Activated CD4-positive, CD25-positive, alpha-beta regulatory T cell (primary cell): ENCODE results near the gene FAF2.
"Not testable (repeated sequence)": the region's sequence is repeated elsewhere in the genome, so short reads cannot be mapped to it uniquely, and the experiment has no call there.

Source experiments
- DNase-seq, 4 experiments: peaks; one replicate each; lab custom pipeline; 2025; lab: John Stamatoyannopoulos, UW

The FAF2 gene

DNA sequence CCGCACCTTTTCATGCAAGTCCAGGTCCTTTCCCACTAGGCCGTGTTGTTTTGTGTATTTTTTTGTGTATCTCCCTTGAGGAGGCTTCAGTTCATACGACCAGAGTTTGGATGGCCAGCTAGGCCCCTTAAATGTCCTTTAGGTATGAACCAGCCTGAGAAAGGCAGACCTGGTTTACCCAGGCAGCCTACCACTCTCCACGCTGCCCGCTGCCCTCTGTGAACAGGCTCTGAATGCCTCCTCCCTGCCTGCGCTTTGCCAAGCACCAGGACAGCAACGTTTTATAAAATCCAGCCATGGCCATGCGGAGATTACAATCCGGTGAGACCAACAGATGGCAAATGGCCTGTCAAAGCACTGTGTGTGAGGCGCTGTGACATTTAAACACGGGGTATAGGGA, 31.2 kb upstream of the FAF2 start:
- no peak for DNase-seq

DNA sequence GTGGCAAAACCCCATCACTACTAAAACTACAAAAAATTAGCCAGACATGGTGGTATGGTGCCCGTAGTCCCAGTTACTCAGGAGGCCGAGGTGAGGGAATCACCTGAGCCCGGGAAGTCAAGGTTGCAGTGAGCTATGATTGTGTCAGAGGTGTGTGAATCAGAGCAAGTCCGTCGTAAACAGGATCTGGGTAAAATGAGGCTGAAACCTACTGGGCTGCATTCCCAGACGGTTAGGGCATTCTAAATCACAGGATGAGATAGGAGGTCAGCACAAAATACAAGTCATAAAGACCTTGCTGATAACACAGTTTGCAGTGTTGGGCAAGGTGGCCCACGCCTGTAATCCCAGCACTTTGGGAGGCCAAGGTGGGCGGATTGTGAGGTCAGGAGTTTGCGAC, 29.9 kb upstream of the FAF2 start:
- no peak for DNase-seq

DNA sequence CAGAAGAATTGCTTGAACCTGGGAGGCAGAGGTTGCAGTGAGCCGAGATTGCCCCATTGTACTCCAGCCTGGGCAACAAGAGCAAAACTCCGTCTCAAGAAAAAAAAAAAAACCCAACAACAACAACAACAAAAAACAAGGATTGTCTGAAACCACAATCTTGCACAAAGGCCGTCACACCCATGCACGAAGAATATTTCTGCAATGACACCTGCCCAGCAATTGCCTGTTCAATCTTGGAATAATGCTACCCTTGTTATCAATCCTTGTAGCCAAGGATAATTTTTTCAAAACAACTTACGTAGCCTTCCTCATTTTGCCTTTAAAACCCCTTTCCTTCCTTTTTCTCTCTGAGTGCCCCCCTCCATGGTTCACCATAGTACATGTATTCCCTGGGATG, 28.1 kb upstream of the FAF2 start:
- DNase-seq = no peak

DNA sequence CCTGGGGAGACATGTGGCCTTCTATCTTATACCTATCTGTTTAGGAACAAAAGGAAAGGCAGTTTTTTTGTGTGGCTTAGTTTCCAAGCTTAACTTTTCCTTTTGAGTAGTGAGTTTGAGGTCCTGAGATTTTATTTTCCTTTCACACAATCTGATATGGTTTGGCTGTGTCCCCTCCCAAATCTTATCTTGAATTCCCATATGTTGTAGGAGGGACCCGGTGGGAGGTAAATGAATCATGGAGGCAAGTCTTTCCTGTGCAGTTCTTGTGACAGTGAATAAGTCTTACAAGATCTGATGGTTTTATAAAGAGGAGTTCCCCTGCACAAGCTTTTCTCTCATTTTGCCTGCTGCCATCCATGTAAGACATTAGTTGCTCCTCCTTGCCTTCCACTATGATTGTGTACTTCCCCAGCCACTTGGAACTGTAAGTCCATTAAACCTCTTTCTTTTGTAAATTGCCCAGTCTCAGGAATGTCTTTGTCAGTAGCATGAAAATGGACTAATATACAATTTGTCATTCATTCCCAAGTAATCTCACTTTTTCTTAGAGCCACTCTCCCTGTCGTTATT, 27.1 kb upstream of the FAF2 start:
- no peak for DNase-seq

DNA sequence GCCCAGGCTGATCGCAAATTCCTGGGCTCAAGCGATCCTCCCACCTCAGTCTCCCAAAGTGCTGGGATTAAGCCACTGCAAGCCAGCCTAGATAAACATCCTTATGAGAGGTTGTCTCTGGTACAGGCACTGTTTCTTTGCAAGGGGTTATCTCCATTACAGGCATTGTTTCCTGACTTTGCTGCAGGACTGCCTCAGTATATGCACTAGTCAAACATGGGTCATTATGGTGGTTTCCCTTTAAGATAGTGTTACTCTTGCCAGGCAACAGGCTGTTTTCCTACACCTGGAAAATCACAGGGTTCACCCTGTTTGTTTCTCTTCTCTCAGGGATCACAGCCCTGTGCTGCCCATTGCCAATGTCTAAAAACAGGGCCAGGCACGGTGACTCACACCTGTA, 24.0 kb upstream of the FAF2 start:
- DNase-seq = no peak

DNA sequence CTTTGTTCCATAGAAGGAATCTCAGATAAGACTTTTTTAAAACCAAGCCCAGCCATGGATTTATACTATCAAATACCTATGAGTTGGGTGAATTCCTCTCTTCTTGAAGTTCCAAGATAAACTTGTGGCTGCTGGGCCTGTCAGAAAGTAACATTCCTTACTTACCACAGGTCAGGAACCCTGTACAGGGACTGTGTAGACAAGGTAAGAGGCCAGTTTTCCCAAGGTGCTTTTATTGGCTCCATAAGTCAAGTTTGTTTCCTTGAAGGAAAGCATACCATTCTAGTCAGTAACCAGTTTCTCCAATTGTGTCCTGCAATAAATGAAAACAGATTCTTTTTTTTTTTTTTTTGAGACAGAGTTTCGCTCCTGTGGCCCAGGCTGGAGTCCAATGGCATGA, 23.0 kb upstream of the FAF2 start:
- DNase-seq = no peak

DNA sequence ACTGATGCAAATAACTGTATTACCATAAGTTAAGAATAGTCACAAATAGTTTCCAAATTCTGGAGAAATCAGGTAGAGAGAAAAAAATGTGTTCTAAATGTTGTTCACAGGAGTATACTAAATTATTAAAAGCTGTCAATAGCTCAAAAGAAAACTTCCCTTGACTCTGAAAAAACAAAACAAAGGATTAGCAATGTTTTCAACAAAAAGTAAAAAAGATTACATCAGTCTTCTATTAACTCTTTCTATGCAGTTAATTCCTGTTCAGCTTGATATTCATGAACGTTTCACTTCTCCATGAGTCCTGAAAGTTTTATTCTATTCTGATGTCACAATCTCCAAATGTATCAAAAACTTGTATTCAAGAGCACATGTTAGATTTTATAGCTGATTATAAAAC, 22.4 kb upstream of the FAF2 start:
- no peak for DNase-seq

DNA sequence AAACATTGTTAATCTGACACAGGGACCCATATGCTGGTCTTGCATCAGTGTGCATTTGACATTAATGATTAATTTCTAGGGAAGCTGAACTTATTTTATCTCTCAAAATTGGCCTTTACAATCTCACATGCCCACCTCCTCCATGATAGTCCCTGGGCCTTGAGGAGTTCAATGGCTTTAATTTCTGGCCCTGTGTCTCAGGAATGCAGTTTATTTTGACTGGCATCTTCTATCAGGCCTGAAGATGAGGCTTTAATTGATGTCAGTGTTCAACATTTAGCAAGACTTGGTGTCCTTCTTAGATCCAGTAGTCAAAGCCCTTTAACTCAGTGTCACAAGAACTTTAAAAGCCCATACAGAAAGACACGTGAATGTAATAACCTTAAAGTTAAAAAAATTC, 21.3 kb upstream of the FAF2 start:
- no peak for DNase-seq

DNA sequence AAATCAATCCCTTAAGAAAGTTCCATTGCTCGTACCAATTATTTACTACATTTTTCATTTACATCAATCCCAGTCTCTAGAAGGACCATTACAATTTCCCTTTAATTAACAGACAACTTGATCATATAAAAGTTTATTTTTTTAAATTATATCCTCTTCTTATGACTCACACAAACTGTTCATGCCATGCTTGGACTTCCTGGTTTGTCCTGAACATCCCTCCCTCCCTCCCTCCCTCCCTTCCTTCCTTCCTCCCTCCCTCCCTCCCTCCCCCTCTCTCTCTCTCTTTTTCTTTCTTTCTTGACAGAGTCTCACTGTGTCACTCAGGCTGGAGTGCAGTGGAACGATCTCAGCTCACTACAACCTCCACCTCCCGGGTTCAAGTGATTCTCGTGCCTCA, 20.2 kb upstream of the FAF2 start:
- no peak for DNase-seq

DNA sequence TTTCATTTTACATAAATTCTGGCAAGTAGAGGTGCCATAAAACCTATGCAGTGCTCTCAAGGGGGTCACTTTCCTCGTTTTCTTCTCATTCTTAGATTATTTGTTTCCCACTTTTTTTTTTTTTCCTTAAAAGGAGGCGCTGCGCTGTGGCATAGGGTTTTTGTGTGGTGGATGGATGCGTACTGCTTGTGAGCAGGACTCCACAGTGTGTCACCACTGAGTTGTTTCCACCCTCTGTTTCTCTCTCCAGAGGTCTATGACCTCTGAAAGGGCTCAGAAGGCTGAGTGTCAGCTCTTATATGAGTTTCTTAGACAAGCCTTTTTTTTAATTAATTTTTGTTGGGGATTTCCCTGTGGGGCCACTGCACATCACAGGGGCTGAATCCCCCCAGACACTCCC, 18.2 kb upstream of the FAF2 start:
- DNase-seq = no peak

DNA sequence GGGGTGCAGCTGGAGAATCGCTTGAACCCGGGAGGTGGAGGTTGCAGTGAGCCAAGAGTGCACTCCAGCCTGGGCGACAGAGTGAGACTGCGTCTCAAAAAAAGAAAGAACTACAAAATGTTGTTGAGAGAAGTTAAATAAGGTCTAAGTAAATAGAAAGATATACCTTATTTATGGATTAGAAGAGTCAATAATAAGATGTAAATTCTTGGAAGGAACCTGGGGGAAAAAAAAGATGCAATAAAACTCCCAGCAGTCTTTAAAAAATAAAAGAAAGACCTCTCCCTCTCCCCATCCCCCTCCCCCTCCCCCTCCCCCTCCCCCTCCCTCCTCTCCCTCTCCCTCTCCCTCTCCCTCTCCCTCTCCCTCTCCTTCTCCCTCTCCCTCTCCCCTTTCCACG, 15.5 kb upstream of the FAF2 start:
- no peak for DNase-seq

DNA sequence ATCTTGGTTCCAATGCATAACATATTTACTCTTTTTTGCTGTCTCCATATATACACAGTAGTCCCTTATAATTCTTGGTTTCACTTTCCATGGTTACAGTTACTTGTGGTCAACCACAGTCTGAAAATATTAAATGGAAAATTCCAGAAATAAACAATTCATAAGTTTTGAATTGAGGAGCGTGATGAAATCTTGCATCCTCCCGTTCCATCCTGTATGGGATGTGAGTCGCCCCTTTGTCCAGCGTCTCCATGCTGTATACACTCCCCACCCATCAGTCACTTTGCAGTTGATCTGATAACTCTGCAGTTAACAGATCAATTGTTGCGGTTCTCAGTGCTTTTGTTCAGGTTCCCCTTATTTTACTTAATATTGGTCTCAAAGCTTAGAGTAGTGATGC, 11.5 kb upstream of the FAF2 start:
- DNase-seq = no peak

DNA sequence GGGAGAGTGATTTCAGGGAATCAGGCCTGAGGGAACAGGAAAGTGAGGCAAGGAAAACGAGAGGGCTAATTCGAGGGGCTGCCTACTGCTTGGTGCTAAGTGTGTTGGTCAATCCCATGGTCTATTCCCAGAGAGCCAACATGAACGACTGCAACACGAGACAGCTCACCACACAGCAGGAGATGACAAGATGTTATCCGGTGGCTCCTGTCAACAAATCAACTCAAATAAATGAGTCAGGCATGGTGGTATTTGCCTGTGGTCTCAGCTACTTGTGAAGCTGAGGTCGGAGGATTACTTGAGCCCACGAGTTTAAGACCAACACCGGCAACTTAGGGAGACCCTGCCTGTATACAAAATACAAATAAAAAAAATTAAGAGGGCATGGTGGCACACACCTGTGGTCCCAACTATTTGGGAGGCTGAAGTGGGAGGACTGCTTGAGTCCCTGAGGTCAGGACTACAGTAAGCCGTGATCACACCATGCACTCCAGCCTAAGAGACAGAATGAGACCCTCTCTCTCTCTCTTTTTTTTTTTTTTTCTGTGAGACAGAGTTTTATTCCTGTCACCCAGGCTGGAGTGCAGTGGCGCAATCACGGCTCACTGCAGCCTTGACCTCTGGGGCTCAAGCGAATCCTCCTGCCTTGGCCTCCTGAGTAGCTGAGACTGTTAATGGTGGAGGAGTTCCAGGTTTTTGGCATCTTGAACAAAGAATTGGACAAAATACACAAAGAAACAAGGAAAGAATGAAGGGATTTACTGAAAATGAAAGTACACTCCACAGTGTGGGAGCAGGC, 9.0 kb upstream of the FAF2 start:
- DNase-seq = no peak

DNA sequence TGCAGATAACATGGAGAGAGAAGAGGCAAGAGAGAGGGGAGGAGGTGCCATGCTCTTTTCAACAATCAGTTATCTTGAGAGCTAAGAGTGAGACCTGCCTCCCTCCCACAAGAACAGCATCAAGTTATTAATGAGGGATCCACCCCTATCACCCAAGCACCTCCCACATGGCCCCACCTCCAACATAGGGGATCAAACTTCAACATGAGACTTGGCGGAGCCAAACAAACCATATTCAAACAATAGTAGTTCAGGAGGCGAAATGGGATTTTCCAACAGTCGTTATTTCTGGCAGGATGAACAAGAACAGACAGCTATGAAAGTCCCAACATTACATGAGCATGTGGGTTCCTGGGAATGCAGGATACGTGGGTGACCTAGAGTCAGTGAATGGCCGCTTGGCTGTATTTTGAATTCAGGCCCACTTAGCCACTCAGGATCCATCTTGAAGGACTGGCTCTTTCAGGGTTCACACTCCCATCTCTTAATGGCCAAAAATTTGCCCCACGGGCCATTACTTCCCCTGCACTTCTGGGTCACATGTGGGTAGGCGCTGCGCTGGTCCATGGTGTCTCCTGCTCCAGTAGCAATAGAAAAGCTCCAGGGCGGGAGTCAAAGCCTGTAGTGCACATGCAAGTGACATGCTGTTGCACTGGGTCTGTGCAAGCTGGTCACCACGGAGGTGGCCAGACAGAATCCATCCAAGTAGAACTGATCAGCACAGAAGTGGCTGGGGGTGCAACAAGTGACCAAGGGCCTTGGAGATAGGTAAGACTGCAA, 7.1 kb upstream of the FAF2 start:
- DNase-seq = no peak

DNA sequence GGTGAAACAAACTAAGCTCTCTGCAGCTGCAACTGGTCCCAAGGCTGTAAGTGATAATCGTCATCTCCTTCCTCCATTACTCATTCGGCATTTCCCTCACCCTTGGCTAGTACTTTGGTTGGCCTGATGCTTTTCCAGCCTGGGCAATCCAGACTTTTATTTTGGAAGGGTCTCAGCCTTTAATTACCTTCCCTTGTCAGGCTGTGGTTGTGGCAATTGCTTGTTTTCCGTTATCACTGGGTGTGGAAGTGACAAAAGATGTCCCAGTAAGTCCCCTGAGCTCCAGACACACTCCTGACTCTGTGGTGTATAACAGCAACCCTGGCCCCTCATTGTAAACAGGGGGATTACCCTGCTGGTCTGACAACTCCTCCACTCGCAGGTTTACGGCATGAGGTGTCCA, 6.3 kb upstream of the FAF2 start:
- no peak for DNase-seq

DNA sequence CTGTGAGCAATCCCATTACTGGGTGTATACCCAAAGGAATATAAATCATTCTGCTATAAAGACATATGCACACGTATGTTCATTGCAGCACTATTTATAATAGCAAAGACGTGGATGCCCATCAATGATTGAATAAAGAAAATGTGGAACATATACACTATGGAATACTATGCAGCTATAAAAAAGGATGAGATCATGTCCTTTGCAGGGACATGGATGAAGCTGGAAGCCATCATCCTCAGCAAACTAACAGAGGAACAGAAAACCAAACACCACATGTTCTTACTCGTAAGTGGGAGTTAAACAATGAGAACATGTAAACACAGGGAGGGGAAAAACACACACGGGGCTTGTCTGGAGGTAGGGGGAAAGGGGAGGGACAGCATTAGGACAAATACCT, 5.3 kb upstream of the FAF2 start:
- not testable (repeated sequence) for DNase-seq

DNA sequence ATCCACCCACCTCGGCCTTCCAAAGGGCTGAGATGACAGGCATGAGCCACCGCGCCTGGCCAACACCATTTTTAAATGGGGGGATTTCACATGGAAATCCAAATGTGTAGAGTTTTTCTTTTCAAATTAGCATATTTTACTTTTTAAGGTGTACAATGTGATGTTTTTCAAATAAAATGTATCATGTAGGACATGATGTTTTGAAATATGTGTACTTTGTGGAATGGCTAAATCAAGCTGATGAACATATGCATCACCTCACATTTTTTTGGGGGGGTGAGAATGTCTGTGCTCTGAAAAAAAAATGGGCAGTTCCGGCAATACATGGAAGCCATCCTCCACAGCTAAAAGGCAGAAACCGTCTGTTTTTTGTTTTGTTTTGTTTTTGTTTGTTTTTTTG, 3.4 kb upstream of the FAF2 start:
- DNase-seq = no peak

DNA sequence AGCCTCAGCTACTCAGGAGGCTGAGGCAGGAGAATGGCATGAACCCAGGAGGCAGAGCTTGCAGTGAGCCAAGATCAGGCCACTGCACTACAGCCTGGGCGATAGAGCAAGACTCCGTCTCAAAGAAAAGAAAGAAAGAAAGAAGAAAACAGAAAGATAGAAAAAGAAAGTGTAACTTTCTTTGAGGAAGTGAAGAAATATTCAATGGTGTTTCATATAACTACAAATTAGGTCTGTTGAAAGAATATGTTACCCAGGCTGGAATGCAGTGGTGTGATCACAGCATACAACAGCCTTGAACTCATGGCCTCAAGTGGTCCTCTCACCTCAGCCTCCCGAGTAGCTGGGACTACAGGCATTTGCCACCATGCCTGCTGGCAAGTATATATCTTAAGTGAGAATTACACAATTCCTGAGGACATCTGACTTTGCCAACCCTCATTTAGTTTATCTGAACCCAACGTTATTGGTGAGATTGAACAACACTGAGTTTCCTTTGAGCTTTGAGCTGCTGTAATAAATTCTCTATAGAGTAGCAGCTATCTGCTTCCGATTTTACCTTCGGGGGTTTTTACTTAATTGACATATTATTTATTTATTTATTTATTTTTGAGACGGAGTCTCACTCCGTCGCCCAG, 2.0 kb upstream of the FAF2 start:
- DNase-seq = no peak

DNA sequence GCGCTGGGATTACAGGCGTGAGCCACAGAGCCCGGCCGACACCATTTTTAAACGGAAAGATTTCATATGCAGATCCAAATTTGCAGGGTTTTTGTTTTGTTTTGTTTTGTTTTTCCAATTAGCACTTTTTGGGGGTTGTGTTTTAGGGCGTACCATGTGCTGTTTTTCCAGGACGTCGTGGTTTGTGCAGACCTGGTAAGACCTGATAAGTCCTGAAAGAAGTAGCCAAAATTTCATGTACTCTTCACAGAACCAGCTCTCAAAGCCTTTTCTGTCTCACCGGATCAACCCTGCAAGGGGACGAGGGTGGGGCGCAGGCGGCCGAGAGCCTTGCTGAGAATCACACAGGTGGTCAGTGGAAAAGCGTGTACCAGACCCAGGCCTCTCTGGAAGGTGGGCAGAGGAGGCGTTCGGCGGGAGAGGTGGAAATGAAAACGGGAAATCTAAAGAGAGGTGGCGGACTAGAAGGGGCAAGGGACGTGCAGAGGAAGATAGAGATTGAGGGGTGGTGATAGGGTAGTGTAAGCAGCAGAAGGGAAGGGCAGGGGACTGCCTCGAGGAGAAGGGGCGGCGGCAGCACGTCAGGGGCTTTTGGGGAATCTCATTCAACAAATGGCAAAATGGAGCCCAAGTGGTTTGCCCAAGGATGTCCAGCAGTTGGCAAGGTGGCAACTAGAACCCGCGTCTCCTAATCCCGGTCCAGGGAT, 1.1 kb upstream of the FAF2 start:
- DNase-seq = no peak

DNA sequence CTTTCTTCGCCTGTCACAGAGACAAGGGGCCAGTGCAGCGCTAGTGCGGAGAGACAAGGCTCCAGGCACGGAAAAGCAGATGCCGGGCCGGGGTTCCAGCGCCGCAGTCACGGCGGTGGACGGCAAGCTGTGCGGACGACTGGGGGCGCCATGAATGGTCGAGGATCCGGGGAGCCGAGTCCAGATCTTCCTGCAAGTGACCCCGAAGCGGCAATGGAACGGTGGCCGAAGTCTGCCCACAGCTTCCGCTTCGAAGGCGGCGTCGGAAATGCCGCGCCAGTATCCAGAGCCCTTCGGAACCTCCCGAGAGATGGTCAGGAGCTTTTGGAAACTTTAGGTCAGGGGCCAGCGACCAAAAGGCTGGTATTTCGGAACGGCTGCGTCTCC, 601 bp upstream of the FAF2 start:
- DNase-seq = no peak

DNA sequence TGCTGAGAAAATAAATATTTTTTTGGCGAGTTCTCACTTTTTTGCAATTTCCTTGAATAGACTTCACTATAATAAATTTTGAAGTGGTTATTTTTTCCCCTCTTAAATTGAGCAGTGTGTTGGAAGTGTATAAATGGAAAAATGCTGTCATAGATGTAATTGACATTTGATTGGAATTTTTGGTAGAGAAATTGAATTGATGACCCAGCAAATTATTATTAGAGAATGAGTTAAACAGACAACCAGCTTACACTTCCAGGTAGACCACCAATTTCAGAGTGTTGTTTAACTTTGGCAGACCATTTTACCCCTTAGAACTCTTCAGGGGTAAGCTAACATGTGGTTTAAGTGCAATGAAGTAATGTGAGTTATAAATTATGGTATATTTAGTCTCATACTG, 1.9 kb downstream of the FAF2 start:
- DNase-seq = no peak

DNA sequence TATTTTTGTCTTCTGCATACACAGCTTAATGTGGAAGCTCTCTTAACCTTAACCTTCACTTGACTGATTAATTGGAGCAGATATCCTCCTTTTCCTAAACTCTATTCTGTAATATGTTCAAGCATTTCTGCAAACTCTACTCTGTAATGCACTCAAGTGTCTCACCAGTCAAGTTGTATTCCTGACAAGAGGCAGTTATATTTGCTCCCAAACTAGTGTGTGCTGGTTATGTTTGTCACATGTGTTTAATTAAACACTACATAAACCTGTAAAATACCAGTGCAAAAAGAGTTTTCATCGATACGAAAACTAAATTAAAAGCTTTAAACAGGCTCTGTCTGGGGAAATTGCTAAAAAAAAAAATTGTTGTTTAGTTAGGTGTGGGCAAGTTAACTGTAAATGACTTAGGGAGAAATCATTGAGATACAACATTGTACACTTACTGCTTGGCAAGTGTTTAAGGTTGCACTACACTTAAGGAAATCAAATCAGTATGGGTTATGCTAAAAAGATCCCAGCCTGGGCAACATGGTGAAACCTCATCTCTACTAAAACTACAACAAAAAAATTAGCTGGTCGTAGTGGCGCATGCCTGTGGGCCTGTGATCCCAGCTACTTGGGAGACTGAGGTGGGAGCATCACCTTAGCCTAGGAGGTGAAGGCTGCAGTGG, 6.7 kb downstream of the FAF2 start:
- DNase-seq = no peak
